SK-MEL-5 (cell line): ENCODE data around the gene SRD5A1. TPM values are rescaled to one million over a fixed set of nuclear protein-coding genes. Genes with fewer than 3 reads are reported as not detected.

Source experiments
- DNase-seq: peaks from one replicate; pipeline ENCODE4 v3.0.0-alpha.2; 2016; ENCODE audit warnings: low read depth, low spot score
- in situ Hi-C: cut with HindIII; loops from 2 replicates; pipeline ENCODE4 v1.10.0; 2016; ENCODE audit warnings: low sequenced_read_pairs, high pct_unique_total_duplicates, low pct_unique_long_range_greater_than_20kb
- total RNA-seq: library from RNA; depleted of rRNA; stranded (reverse); fragments of >200 nt; shearing (Covaris generic); gene quantifications from 2 replicates; pipeline ENCODE4 v1.2.3, GENCODE V29; 2014

SRD5A1 gene
- total RNA-seq, 1 experiment from 2014 or later, result 36.9 TPM

DNA sequence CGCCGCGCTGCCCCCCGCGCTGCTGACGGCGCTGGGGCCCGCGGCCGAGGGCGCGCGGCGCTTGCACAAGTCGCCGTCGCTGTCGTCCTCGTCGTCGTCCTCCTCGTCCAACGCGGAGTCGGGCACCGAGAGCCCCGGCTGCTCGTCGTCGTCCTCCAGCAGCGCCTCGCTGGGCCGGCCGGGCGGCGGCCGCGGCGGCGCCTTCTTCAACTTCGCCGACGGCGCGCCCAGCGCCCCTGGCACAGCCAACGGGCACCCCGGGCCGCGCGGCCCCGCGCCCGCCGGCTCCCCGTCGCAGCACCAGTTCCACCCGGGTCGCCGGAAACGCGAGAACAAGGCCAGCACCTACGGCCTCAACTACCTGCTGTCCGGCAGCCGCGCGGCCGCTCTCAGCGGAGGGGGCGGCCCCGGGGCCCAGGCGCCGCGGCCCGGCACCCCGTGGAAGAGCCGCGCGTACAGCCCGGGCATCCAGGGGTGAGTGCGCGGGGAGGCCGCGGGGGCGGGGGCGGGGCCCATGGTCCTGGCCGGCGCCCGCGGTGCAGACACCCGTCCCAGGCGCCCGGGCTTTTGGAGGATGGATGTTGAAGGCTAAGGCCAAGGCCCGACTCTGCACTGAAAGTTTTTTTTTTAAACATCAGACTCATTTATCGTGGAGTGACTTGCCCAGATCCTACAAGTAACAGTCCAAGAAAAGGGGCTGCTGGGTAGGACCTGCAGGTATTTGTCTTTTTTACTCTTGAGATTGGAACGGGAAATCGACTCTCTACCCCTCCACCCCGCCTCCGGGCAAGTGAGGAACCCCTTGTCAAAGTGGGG lies 81.2 kb downstream of the SRD5A1 start:
- no peak for DNase-seq
- in situ Hi-C loops, result no loop called here

DNA sequence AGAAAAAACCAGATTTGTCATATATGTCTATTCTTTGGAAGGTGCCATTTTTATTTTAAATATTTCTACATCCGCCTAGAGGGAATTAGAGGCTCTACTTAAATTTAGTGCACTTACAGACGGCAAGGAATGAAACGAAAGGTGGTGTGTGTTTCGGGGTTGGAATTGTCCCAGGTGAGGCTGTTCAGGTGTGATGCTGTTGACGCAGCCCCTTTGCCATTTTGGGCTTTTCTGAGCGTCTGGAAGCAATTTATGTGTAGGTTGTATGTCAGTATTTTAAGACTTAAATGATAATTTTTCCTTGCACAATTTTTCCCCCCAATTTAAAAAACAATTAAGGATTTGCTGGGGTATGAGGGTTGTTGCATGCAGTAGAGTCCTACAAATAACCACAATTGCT lies 82.0 kb downstream of the SRD5A1 start:
- in situ Hi-C loops, result no loop called here
- no peak for DNase-seq

DNA sequence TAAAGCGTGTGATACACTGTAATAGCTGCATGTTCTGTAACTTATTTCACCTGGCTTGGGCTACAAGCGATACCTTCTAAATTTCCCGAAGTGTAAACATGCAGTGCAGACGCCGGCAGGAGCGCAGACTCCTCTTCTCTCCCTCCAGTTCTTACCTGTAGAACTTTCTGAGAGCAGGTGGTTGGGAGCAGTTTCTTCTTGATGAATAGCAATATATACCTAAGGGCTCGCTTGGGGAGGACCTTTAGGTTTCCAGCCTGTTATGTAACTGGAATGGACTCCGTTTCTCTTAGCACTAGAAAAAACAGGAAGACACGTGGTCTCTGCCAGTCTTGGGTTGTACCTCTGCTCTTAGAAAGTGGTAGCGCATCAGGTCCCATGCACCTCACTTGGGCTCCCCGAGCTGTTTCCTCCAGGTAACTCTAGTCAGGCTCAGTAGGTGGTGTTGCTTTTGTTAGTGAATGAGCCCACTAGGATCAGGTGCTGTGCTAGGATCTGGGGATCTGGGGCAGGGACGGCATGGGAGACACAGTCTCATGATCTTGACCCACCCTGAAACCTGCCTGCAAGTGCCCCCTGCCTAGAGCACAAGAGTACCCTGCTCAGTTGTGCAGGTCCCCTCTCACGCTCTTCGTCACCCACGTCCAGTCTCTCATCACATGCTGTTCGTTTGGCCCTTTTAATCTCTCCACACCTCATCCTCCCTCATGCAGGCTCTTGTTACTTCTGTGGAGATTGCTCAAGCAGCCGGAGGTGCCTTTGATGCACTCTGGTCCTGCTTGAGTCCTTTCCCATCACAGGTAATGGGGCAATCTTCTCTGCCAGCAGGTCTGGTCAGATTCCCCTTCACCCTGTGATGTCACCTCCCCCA lies 82.8 kb downstream of the SRD5A1 start:
- DNase-seq, result no peak
- in situ Hi-C loops, result no loop called here

DNA sequence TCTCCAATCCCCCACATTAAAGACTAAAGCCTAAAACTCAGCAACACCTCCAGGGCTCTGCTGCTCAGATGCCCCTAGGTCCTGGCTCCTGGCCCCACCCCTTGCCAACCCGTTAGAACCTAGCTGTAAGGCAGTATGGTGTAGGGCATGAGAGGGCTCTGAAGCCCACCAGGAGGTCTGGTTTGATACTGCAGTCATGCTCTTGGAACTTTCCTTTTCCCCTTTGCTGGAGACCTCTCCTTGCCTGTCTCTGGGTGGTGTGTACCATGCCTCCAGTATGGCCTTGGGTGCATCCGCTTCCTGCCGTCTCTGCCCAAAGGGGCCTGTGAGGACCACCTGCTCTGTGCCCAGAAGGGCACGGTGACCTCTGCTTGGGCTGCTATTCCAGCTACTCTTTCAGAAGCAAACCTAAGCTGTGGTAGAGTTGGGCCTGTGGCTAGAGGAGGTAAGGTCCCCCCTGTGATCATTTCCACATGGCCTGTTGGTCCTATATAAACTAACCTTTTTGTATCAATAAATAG lies 83.4 kb downstream of the SRD5A1 start:
- in situ Hi-C loops, result no loop called here

DNA sequence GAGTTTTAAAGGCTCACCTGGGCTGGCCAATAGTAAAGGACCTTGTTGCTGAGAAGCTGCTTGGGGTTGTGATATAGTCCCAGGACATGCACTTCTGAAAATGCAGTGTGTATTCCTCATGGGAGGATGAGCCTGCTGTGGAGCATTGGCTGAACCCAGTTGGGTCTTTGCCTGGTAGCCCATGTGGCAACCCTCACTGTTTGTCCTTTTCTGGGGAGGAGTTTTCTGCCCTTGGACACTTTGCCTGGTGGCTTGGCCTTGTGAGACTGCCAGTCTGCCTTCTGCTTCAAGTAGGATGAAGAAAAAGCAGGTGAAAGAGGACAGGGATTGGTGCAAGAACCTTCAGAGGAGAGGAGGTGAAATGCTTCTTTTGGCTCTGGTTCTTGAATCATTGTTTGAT lies 84.0 kb downstream of the SRD5A1 start:
- no peak for DNase-seq
- in situ Hi-C loops, result no loop called here

More for the DNA sequence above, 83.4 kb downstream of the SRD5A1 start:
- DNase-seq, result no peak

DNA sequence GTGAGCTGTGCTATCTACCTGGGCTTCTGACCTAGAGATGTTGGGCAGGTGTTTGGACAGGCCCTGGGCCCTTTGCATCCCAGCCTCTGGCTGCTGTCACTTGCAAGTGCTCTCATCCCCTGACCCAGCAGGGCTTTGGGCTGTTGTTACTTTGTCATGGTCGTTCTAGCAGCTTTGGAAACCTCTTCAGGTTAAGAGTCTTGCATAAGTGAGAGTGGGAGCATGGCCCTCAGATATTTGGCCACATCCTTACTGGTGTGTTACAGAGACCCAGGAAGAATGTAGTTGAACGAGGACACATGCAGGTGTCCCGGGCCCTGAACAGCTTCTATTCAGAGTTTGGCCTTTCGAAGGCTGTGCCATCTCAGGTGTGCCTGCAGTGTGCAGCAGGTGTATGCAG lies 84.4 kb downstream of the SRD5A1 start:
- no peak for DNase-seq
- in situ Hi-C loops, result no loop called here

DNA sequence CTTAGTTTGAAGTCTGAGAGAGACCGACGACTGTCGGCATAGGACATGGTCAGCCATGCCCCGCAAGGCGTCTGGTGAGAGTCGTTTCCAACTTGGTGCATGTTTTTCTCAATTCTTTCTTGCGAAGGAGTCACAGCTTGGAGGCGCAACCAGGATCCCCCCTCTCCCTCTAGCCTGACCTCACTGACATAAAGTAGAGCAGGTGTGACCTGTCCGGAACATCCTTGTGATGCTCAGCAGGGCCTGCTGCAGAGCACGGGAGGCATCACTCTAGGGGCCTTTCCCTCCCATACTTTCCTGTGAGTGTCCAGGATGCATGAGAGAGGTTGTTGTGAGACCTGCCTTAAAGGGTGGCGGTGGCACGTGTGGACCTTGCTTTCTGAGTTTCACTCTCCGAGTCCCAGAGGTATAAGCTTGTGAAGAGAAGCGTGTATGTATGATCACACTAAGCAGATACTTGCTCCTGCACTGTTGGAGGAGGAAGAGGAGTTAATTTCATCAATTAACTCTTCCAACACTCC lies 85.0 kb downstream of the SRD5A1 start:
- no peak for DNase-seq
- in situ Hi-C loops, result no loop called here

DNA sequence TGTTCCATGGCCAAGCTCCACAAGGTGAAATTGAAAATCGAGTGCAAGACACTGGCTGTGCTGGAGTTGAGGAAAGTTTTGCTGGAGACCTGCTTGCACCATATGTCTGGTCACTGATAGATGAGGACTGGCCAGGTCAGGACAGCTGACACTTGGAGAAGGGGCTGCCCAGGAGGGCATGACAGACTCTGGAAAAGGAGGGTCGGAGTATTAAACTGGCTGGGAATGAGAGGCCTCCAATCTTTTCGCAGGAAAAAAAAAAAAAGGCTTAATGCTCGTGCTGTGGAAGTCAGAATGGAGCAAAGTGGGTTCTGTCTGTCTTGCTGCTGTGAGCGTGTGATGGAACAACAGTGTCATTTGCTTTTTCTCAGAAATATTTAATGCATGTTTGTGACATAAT lies 85.5 kb downstream of the SRD5A1 start:
- no peak for DNase-seq
- in situ Hi-C loops, result no loop called here

DNA sequence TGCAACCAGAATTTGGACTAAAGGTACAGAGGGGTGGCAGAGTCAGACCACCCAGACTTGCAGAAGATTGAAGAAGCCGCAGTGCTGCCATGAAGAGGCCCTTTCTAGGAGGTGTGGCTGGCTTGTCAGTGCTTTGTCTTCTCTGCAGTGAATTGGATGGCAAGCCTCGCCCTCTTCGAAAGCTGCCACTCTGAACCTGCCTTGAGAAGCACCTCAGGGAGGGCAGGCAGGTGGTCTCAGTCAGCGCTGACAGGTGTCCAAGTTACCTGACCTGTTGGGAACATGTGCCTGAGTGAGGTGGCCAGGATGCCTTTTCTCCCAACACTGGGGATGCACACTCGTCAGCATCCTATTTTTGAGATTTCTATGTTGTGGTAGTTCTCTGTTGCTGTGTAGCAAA lies 86.2 kb downstream of the SRD5A1 start:
- in situ Hi-C loops, result no loop called here
- DNase-seq, result no peak

DNA sequence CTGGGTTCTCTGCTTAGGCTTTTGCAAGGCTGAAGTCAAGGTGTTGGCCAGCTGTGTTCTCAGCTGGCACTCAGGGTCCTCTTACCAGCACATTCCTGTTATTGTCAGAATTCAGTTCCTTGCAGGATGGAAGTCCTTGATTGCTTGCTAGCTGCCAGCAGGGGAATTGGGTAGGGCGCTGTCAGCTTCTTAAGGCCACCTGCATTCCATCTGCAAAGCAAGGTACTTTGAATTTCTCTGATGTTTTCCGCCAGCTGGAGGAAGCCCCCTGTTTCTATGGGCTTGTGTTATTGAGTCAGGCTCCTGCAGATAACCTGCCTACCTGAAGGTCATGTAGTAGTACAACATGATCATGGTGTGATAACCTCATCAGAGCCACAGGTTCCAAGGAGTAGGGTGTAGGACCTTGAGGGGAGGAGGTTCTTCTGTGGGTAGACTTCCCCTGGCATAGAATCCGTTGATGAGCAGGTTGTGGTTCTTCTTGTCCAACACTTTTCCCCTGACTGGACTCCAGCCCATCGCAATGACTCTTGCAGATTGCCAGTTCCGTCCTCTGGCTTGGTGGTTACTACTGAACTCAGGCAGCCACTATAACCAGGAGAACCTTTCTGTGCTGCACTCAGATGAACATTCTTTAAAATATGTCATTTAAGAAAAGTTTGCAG lies 86.8 kb downstream of the SRD5A1 start:
- no peak for DNase-seq
- in situ Hi-C loops, result no loop called here

DNA sequence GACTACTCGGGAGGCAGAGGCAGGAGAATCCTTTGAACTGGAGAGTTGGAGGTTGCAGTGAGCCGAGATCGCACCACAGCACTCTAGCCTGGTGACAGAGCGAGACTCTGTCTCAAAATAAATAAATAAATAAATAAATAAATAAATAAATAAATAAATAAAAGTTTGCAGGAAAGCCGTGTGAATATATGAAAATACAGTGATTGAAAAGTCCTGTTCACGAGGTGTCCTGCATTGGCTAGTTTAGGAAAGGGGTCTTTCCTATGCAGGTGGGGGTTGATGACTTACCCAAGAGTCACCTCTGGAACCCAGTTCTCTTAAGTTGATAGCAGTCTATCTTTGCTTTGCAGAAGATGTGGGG lies 87.3 kb downstream of the SRD5A1 start:
- DNase-seq, result no peak
- in situ Hi-C loops, result no loop called here

DNA sequence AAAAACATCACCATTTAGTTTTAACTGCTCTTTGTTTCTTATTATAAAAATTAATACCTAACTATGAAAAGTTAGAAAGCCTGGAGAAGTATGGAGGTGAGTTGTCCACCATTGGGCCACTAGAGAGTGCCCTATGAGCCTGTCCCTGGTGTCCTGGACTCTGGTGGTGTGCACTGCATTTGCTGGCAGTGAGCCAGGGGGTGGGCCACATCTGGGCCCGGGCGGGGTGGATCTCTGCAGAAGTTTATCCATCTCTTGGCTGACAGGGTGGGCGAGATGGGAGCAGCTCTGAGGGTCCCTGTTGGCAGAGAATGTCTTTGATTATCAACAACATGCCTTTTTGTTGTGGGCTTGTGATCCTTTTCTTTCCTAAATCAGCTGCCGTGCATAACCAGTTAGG lies 88.2 kb downstream of the SRD5A1 start:
- in situ Hi-C loops, result no loop called here
- no peak for DNase-seq

DNA sequence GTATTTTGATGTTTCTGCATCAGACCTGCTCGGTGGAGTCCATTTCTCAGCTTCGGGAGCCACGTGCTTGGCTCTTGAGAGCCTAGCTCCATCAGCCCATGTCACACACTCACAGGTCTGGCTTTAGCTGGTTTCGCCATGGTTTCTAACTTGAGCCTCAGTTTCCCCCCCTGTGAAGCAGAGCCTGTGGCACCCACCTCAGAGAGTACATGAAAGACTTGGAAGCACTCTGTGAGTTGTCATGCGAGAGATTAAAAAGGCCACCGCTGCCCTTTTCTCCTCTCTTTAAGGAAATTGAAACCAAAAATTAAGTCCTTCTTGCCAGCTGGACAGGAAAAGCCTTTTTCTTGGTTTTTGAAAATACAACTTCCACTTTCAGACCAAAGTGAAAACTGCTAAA lies 88.8 kb downstream of the SRD5A1 start:
- DNase-seq, result no peak
- in situ Hi-C loops, result no loop called here

DNA sequence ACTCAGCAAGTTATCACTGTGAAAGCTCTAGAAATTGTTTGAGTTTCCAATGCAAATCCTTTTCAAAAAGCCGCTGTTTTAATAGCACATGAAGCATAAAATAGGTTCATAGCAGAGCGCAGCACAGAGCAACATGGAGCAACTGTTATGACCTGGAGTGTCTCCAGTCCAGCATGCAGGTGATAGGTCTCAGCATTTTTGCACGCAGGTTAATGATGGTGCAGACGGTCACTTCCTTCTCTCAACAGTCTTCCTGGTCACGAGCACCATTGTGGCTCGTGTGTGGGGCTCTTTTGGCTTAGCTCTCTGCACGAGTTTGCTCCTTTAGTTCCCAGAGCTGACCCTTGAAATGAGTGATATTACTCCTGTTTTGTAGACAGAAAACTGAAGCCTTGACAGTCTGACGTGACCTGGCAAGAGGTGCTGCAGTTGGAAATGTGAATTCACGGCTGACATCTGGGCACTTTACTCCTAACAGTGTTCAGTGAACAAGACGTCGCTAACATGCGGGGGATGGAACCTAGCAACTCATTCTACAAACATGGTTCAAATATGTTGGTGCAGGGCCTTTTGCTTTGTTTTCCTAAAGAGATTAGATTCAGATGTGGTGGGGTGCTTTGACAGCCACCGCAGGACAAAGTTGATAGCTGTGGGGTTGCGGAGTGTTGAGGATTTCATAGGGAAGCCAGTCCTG lies 90.0 kb downstream of the SRD5A1 start:
- no peak for DNase-seq
- in situ Hi-C loops, result no loop called here

DNA sequence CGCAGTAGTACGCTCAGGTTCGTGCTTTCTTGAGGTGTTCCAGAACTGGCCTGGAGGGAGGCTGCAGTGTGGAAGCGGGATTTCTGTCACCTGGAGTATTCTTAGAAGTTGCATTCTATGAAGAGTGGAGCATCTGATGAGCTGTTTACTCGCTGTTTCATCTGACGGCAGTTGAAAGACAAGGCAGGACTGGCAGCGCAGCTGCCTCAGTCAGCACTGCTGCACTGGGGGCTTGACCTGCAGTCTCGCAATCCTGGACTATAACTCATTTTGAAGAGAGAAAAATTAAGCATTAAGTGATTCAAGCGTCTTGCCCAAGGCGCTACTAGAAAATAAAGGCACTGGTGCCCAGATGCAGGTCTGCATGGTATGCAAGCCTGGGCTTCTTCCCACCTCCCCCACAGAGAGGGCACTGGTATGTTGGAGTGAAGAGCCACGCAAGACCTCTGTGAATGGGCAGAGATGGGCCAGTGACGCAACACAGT lies 90.6 kb downstream of the SRD5A1 start:
- in situ Hi-C loops, result no loop called here
- DNase-seq, result no peak
